DND-41 (cell line): ENCODE results near the gene ZNF45.
A peak's percentile ranks its signal among the peaks of the same experiment; 100 is the strongest.

Source experiments
- ATAC-seq: fragments of 200-7000 bp; cut with Tn5 transposase; 3 replicates; pipeline ENCODE4 v1.9.1; 2021; ENCODE audit warnings: low read depth; ENCODE audit not compliant: insufficient read depth
- DNase-seq: peaks from one replicate; pipeline ENCODE4 v3.0.0-alpha.2; 2020
- H2AFZ ChIP-seq: 2 replicates; pipeline ENCODE4 v1.6.0; 2012; ENCODE audit warnings: low read depth, low read length
- H3K27ac ChIP-seq: 2 replicates; pipeline ENCODE4 v1.5.1; 2012; ENCODE audit warnings: low read length, inconsistent platforms
- H3K27me3 ChIP-seq: fragments of 200-600 bp; sonication (generic); 2 replicates; pipeline ENCODE4 v1.6.0; 2012; ENCODE audit warnings: low read length, mild to moderate bottlenecking, inconsistent platforms; ENCODE audit not compliant: insufficient read depth, poor library complexity
- H3K36me3 ChIP-seq: 2 replicates; pipeline ENCODE4 v1.5.1; 2012; ENCODE audit warnings: low read length, inconsistent platforms; ENCODE audit not compliant: insufficient read depth
- H3K4me1 ChIP-seq: 2 replicates; pipeline ENCODE4 v1.5.1; 2012; ENCODE audit warnings: mild to moderate bottlenecking, low read length; ENCODE audit not compliant: insufficient read depth
- H3K4me2 ChIP-seq: 2 replicates; pipeline ENCODE4 v1.6.0; 2012; ENCODE audit warnings: mild to moderate bottlenecking, moderate library complexity, low read length, inconsistent platforms; ENCODE audit not compliant: insufficient read depth
- H3K4me3 ChIP-seq, 2 experiments: fragments of 200-600 bp in 1 of 2; shearing (Covaris generic) in 1 of 2; 2 replicates each; pipeline ENCODE4 v1.5.1; 2012 to 2016; ENCODE audit warnings: inconsistent platforms in 2 of 2, low read length in 2 of 2, mild to moderate bottlenecking in 2 of 2, low read depth in 1 of 2, moderate library complexity in 1 of 2
- H3K79me2 ChIP-seq: 2 replicates; pipeline ENCODE4 v1.6.0; 2012; ENCODE audit warnings: low read length, inconsistent platforms; ENCODE audit not compliant: insufficient read depth
- H3K9ac ChIP-seq: 2 replicates; pipeline ENCODE4 v1.6.0; 2012; ENCODE audit warnings: low read depth, mild to moderate bottlenecking, inconsistent platforms, low read length, moderate library complexity
- H3K9me3 ChIP-seq: 2 replicates; pipeline ENCODE4 v1.5.1; 2012; ENCODE audit warnings: low read length, moderate library complexity, mild to moderate bottlenecking, inconsistent platforms; ENCODE audit not compliant: insufficient read depth, severe bottlenecking
- H4K20me1 ChIP-seq: 2 replicates; pipeline ENCODE4 v1.6.0; 2012; ENCODE audit warnings: low read length; ENCODE audit not compliant: insufficient read depth
- EZH2 ChIP-seq: IDR thresholded peaks from 3 replicates; pipeline ENCODE4 v1.6.1; 2012; ENCODE audit warnings: borderline replicate concordance, low read depth, mild to moderate bottlenecking, moderate library complexity, low read length, inconsistent platforms; ENCODE audit not compliant: severe bottlenecking
- TF ChIP-seq, protein P1 (sequence below): IDR thresholded peaks from 2 replicates; pipeline ENCODE4 v1.5.1; 2012; ENCODE audit warnings: borderline replicate concordance, low read length, moderate library complexity, mild to moderate bottlenecking; ENCODE audit not compliant: poor library complexity, severe bottlenecking; ENCODE audit errors: extremely low read depth

Gene ZNF45

GRCh38 chr19:43934985-43935708 lies at the start of gene ZNF45:
Gene ZNF45 (minus strand): TSS chr19:43935282. CDS start chr19:43922185, 13,097 bp downstream.
- Histone ChIP-seq H3K27me3 (no peaks in the 10 kb centered on the region), H3K36me3 (peaks cover 30% of the 10 kb centered on the region), H4K20me1 (no peaks in the 10 kb centered on the region), H3K9me3 (peaks cover 4% of the 10 kb centered on the region), H2AFZ (peak within 1 kb of the TSS; percentile 100), H3K4me1 (peaks cover 30% of the 10 kb centered on the region), H3K4me2 (peak within 1 kb of the TSS; percentile 77), H3K79me2 (peaks cover 15% of the 10 kb centered on the region), H3K9ac (peak within 1 kb of the TSS; percentile 95), H3K4me3 (peak within 1 kb of the TSS; percentile 94 to 99), H3K27ac (peak within 1 kb of the TSS; percentile 94)
- TF ChIP-seq, protein P1, sequence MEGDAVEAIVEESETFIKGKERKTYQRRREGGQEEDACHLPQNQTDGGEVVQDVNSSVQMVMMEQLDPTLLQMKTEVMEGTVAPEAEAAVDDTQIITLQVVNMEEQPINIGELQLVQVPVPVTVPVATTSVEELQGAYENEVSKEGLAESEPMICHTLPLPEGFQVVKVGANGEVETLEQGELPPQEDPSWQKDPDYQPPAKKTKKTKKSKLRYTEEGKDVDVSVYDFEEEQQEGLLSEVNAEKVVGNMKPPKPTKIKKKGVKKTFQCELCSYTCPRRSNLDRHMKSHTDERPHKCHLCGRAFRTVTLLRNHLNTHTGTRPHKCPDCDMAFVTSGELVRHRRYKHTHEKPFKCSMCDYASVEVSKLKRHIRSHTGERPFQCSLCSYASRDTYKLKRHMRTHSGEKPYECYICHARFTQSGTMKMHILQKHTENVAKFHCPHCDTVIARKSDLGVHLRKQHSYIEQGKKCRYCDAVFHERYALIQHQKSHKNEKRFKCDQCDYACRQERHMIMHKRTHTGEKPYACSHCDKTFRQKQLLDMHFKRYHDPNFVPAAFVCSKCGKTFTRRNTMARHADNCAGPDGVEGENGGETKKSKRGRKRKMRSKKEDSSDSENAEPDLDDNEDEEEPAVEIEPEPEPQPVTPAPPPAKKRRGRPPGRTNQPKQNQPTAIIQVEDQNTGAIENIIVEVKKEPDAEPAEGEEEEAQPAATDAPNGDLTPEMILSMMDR: no peak
- no peak for TF ChIP-seq EZH2
- ATAC-seq (peak; percentile 95), DNase-seq (peak; percentile 92)

- H3K9me3 ChIP-seq: no peaks in the 10 kb centered on the region
- ATAC-seq (peak; percentile 16; the same call in 1 of the 3 replicates), DNase-seq (peak; percentile 16)
- peak overlapping the region; percentile 81 for H2AFZ ChIP-seq
- peaks cover 43% of the 10 kb centered on the region for H3K79me2 ChIP-seq
- H3K9ac ChIP-seq: peak overlapping the region; percentile 86
- TF ChIP-seq EZH2: no peak
- TF ChIP-seq, protein P1: no peak
- H3K4me2 ChIP-seq: peak overlapping the region; percentile 91
- H3K27ac ChIP-seq: peak overlapping the region; percentile 82
- H3K36me3 ChIP-seq: peaks cover 14% of the 10 kb centered on the region
- H3K27me3 ChIP-seq: no peaks in the 10 kb centered on the region
- H3K4me3 ChIP-seq: peak overlapping the region; percentile 33 to 73
- no peaks in the 10 kb centered on the region for H4K20me1 ChIP-seq
- peaks cover 24% of the 10 kb centered on the region for H3K4me1 ChIP-seq
Measured at GRCh38 chr19:43984687-43985000, 49.6 kb upstream of the ZNF45 start.

DNA sequence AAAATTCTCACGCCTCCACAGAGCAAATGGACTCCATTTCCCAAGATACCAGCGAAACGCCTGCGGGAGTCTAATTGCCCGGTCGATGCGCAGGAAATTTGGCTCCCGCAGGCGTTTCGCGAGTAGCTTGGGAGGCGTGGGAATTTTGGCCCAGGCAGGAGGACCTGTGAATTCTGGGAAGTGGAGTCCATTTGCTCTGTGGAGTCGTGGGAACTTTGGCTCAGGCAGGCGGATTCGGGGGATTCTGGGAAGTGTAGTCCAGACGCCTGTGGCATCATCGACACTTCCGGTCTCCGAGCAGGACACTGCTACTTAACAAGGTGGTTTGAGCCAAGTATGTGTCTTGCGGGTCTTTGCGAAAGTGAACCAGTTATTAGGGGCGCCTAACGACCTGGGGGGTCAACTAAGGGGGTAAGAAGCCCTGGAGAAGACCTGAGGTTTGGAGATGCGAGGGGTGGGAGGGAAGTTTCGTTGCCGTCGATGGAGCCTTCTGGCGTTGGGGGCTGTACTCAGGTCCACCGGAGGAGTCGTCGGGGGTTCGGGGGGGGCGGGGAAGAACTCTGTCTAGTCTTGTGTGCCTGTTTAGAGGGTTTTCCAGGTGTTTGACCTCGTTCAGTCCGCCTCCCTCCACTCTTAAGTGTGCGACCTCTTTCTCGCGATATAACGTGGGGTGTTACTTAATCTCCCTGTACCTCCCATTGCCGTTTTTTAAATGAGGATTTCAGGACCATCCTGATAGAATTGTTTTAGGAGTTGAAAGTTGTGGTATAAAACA lies 49.0 kb upstream of the ZNF45 start, which contains the start of gene ZNF155:
Gene ZNF155 (plus strand): TSS at position 277 of the 775 bp plus-strand sequence. CDS start 4,356 bp downstream, outside the sequence.
- peak within 1 kb of the TSS; percentile 91 for H3K4me2 ChIP-seq
- H3K4me1 ChIP-seq: peaks cover 24% of the 10 kb centered on the region
- H3K79me2 ChIP-seq: peaks cover 43% of the 10 kb centered on the region
- no peaks in the 10 kb centered on the region for H3K27me3 ChIP-seq
- H3K9ac ChIP-seq: peak within 1 kb of the TSS; percentile 86
- ATAC-seq (peak; percentile 96), DNase-seq (peak; percentile 88)
- peak within 1 kb of the TSS; percentile 81 for H2AFZ ChIP-seq
- peak within 1 kb of the TSS; percentile 33 to 73 for H3K4me3 ChIP-seq
- peak within 1 kb of the TSS; percentile 82 for H3K27ac ChIP-seq
- H4K20me1 ChIP-seq: no peaks in the 10 kb centered on the region
- peaks cover 8% of the 10 kb centered on the region for H3K36me3 ChIP-seq
- no peaks in the 10 kb centered on the region for H3K9me3 ChIP-seq
- TF ChIP-seq, protein P1: no peak
- no peak for TF ChIP-seq EZH2
